Hematopoietic multipotent progenitor cell treated with erythropoietin and hydrocortisone succinate and interleukin-3 and kit ligand, for 4 days (in vitro differentiated cells): ENCODE results near the gene PCMT1.
A peak's percentile ranks its signal among the peaks of the same experiment; 100 is the strongest.
"Not testable (repeated sequence)": the region's sequence is repeated elsewhere in the genome, so short reads cannot be mapped to it uniquely, and the experiment has no call there.

Source experiments
- DNase-seq: peaks from one replicate; pipeline ENCODE4 v3.0.0-alpha.2; 2015

The PCMT1 gene

DNA sequence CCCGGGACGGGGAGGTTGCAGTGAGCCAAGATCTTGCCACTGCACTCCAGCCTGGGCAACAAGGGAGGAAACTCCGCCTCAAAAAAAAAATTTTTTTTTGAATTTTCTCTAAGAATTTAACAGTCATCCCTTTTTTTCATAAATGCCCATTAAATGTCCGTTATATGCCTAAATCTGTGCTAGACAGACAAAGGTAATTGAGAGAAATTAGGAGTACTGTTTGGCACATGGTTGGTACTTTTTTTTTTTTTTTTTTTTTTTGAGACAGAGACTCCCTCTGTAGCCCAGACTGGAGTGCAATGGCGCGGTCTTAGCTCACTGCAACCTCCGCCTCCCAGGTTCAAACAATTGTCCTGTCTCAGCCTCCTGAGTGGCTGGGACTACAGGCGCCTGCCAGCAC is 1.7 kb downstream of the PCMT1 start:
- DNase-seq = no peak

DNA sequence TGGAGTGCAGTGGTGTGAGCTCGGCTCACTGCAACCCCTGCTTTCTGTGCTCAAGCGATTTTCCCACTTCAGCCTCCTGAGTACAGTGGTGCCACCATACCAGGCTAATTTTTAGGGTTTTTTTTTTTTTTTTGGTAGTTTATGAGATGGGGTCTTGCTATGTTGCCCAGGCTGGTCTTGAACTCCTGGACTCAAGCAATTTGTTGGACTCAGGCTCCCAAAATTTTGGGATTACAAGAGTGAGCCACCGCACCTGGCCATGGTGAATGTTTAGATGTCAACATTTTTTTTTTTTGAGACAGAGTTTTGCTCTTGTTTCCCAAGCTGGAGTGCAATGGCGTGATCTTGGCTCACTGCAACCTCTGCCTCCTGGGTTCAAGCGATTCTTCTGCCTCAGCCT is 2.4 kb downstream of the PCMT1 start:
- not testable (repeated sequence) for DNase-seq

DNA sequence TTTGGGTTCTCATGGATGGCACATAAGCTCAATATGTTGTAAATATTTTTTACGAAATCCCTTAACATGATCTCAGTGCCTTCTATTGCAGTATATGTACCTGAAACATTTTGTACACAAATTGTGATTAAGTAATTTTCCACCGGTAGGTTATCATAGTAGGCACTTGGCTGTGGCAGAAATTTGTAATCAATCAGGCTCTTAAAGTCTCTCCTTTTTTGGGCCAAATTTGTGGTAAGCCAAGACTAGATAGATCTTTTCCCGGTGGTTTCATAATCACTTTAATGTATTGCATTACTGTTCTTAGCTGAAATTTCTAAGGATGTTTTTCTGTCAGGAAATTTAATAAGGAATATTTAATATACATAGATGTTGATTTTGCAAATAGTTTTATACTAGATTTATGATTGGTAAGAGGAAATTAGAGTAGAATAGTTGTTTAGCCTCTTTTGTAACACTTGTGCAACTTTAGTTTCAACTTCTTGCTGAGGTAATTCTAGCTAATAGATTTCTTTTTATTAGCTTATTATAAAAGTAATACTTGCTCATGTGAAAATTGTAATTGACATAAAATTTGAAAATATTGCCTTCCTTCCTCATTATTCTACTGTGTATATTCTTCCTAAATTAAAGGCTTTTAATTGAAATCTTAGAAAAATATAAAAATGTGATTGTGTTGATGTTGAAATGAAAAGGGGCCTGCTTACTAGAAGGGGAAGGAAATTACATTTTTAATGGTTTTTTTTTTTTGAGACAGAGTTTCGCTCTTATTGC is 3.2 kb downstream of the PCMT1 start:
- peak; percentile 47 for DNase-seq

DNA sequence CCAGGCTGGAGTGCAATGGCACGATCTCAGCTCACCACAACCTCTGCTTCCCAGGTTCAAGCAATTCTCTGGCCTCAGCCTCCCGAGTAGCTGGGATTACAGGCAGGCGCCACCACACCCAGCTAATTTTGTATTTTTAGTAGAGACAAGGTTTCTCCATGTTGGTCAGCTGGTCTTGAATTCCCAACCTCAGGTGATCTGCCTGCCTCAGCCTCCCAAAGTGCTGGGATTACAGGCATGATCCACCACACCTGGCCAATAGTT is 3.8 kb downstream of the PCMT1 start:
- DNase-seq = not testable (repeated sequence)

DNA sequence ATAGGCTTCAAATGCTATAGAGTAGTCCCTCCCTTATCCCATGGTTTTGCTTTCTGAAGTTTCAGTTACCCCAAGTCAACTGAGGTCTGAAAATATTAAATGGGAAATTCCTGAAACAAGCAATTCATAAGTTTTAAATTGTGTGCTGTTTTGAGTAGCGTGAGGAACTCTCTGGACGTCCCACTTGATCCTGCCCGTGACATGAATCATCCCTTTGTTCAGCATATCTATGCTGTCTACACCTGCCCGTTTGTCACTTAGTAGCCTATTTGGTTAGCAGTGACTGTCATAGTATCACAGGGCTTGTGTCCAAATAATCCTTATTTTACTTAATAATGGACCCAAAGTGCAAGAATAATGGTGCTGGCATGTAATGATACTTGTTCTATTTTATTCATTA is 5.0 kb downstream of the PCMT1 start:
- DNase-seq = no peak

DNA sequence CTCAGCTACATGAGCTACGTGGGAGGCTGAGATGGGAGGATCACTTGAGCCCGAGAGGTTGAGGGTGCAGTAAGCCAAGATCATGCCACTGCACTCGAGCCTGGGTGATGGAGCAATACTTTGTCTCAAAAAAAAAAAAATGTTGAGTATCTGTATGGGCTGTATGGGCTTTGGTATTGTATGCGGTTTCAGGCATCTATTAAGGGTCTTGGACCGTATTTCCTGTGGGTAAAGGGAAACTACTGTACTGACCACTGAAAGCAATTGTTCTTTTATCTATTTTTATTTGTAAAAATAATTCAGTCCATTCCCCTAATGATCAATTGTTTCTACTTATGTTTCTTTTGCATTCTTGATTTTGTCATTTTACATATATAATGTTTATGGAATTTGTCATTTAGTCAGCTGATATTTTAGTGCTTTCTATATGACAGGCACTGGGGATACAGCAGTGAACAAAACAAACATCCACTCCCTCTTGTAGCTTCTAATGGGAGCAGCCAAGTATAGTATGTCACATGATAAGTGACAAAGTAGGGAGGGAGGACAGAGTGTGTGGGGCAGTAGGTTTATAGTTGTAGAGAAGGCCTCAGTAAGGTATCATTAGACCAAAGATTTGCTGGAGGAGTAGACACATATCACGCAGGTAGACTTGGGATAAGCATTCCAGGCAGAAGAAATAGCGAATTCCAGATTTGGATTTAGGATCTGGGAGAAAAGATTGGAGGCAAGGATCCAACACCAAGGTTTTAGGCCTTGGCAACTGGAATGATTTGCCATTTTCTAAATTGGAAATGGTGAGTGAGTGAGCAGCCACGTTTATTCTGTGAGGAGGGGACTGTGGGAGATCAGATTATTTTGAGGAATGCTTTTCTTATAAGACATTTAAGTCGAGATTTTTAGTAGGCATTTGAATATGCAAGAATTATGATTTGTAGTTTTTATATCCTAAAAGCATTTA is 6.0 kb downstream of the PCMT1 start:
- DNase-seq = peak; percentile 28

DNA sequence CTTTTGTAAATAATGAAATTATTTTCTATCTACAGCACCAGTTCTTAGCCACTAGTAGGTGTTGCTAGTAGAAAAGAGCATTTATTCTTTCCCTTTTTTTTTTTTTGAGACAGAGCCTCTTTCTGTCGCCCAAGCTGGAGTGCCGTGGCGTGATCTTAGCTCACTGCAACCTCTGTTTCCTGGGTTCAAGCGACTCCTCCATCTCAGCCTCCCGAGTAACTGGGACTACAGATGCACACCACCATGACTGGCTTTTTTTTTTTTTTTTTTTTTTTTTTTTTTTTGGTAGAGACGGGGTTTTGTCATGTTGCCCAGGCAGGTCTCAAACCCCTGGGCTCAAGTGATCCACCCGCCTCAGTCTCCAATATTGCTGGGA is 6.7 kb downstream of the PCMT1 start:
- DNase-seq = no peak

DNA sequence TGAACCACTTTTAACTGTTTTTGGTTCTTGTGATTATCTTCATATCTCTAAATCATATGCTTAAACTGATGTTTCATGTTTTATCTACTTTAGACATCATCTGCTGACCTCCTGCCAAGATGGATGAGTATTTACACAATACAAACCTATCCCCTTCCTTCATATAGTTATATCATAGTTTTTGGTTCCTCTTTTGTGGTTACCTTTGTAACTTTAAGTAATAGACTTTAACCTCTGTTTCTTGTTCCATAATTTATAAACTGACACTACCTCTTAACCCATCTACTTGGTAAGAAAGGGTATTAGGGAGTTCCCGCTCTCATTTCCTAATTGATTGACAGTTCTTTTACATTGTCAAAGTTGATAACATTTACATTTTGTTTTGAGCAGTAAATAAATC is 11.9 kb downstream of the PCMT1 start:
- peak; percentile 85 for DNase-seq

DNA sequence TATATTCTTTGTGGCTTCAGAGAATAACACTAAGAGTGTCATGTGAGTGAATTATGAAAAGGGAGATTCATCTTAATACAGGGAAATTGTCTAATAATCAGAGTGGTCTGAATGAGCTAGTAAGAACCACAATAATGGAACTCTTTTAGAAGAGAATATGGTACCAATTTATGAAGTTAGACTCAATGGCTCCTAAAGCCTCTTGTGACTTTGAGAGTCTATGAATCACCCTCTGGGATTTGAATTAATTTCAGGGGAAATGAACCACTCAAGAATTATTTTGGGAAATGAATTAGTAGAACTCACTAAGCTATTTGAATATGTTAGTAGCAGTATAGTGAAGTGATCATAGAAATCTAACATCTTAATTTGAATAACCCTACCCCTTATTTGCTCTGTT is 14.3 kb downstream of the PCMT1 start:
- DNase-seq = no peak

DNA sequence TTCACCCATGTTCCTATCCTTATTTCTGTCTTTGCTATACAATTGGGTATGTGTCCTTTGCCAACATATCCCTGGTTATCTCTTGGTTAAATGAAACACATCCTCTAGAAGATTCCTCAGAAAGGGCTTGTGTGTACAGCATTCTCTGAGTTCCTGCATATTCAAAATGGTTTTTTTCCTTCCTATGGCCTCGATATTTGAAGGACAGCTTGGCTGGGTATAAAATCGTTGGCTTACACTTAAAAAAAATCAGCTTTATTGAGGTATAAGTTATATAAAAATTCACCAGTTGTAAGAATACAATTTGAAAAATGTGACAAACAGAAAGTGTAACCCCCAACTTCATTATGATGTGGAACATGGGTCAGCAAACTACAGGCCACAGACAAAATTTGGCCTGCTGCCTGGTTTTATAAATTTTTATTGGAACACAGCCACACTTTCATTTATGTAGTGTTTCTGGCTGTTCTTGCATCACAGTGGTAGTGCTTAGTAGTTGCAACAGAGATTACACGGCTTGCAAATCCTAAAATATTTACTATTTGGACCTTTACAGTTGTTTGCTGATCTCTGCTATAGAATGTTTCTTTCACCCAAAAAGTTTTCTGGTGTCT is 16.7 kb downstream of the PCMT1 start:
- DNase-seq = peak; percentile 38

DNA sequence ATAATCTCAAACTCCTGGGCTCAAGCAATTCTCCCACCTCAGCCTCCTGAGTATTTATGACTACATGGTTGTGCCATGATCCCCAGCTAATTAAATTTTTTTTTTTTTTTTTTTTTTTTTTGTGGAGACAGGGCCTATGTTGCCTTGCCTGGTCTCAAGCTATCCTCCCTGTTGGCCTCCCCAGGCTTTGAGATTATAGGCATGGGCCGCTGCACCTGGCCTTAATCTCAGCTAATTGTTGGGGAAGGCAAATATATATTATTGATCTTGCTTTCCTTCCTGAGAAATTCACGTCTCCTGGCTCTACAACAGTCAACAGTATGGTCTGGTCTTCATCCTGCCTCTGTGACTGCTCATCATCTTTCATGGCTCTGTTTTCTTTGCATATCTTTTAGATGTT is 20.1 kb downstream of the PCMT1 start:
- no peak for DNase-seq

DNA sequence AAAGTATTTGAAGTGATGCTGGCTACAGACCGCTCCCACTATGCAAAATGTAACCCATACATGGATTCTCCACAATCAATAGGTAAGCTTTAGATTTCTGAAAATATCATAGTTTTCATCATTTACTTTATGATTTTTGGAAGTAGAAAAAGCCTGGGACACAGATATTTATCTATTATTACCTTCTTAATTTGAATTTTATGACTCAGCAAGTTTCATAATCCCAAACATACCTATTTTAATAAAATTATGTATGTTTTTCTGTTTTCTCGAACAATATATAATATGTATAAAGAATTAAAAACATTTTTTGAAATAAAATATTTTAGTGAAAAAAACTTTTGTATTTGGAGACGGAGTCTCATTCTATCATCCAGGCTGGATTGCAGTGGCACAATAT is 21.6 kb downstream of the PCMT1 start:
- DNase-seq = no peak

DNA sequence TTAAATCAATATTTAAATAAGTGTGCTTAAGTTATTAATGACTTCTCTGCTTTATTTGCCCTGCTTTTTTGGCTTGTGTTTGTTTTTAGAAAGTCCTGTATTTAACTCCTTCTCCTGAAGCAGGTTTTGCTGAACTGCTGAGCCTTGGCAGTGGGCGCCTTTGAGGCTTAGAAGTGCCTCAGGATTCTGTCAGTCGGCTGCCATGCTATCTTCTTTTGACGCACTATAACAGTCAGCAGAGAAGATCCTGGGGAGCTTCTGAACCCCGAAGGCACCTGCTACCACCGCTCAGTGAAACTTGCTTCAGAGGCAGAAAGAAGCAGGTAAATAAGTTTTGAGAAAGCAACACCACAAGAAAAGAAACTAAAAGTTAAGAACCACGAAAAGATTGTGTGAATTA is 22.4 kb downstream of the PCMT1 start:
- DNase-seq = no peak

DNA sequence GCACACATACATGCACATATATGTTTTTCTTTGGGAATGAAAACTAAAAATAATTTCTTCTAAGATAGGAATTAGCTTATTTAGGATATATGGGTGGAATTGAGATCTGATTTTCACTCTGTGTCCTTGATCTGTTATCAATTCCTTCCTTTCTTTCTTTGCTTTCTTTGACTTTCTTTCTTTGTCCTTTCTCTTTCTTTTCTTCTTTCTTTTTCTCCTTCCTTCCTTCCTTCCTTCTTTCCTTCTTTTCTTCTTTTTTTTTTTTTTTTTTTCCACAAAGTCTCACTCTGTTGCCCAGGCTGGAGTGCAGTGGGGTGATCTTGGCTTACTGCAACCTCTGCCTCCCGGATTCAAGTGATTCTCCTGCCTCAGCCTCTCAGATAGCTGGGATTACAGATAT is 28.1 kb downstream of the PCMT1 start:
- no peak for DNase-seq

DNA sequence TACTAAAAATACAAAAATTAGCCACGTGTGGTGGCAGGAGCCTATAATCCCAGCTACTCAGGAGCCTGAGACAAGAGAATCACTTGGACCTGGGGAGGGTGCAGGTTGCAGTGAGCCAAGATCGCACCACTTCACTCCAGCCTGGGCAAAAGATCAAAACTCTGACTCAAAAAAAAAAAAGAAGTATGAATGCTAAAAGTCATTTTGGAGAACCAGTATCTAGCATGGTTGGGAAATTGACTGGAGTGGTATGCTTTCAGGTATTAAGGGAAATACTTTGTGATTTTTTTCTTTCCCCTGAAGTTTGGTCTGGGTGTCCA is 30.1 kb downstream of the PCMT1 start:
- no peak for DNase-seq

DNA sequence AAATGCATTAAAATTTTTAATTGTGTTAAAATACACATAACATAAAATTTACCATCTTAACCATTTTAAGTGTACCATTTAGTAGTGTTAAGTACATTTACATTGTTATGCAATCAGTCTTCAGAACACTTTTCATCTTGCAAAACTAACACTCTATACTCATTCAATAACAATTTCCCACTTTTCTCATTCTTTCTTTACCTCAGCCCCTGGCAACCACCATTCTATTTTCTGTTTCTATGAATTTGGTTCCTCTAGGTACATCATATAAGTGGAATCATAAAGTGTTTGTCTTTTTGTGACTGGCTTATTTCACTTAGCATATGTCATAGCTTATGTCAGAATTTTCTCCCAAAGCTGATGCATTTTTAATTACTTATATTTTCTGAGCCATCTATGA is 32.2 kb downstream of the PCMT1 start:
- DNase-seq = no peak

DNA sequence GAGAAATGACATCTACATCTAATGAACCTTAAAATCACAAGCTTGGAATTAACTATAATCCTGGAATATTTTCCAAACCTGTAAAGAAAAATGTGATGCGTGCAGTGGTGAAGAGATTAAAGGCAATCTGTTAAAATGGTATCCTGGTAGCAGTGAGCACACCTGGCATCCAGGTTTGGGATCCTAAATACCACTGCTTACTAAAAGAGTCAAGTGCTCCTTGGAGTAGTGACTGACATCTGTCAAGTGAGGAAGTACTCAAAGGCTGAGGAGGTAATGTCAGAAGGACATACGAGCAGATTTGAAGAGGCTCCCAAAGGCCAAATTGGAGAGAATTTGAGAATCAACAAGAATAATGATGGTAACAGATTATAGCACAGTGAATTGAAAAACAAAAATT is 32.8 kb downstream of the PCMT1 start:
- DNase-seq = no peak

DNA sequence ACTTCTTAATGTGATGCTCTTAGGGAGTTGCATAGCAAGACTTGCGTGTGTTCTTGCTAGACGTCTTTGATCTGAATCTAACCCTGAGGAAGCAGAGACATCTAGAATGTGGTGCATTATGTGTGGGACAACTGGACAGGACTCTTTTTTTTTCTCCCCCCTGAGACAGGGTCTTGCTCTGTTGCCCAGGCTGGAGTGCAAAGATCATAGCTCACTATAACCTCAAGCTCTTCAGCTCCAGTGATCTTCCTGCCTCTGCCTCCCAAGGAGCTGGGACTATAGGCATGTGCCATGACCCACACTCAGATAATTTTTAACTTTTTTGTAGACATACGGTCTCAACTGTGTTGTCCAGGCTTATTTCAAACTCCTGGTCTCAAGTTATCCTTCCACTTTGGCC is 34.0 kb downstream of the PCMT1 start:
- DNase-seq = no peak

DNA sequence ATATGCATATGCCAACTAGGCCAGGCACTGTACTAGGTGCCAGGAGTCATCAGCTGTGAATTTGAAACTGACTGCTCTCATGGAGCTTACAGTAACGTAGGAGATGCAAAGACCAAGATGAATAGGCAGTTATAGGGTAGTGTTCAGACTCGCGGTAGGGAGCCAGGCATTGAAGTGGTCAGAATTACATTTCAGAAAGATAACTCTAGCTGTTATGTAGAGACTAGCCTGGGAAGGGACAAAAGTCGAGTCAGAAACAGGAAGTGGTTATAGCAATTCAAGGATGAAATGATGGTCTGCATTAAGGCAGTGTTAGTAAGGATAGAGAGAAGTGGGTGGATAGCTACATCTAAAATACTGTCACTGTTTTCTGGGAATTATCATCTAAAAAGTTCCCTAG is 56.6 kb downstream of the PCMT1 start:
- DNase-seq = peak; percentile 62

DNA sequence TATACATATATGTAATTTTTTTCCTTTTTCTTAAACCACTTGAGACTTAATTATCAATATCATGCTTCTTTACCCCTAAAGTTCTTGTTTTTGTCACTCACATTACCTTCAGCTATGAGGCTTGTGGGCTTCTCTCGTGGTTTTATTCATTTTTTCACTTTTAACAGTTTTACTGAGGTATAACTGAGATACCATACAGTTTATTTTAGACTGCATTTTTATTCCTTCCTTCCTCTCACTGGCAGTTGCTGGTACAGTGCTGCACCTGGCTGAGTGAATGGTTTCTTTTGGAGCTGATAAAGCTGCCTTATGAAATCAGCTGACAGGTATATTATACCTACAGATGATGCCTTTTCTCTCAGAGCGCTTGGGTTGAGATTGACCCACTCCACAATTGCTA is 60.3 kb downstream of the PCMT1 start:
- DNase-seq = no peak

DNA sequence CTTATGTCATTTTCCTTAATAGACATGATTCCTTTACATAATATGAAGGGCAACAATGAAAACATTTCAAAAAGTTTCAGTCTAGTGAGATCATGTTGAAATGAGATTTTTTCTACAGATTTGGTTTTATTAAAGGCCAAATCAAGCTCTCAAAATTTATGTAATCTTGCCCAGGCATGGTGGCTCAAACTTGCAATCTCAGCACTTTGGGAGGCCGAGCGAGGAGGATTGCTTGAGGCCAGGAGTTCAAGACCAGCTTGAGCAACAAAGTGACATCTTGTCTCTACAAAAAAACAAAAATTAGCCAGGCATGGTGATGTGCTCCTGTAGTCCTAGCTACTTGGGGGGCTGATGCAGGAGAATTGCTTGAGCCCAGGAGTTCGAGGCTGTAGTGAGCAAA is 63.8 kb downstream of the PCMT1 start:
- DNase-seq = no peak

DNA sequence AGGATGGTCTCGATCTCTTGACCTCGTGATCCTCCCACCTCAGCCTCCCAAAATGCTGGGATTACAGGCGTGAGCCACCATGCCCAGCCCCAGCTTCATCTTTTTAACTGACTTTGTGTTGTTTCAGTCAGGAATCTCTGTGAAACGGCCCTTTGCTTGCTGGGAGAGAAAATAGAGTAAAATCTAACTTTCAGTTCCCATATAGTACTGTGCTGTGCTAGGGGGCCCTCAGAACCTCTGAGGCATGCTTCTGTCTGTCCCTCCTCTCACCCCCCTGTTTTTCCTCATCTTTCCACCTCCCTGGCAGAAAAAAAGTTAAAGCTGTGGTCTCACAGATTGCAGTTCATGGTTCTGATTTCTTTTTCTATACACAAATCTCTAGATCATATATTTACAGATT is 66.2 kb downstream of the PCMT1 start:
- DNase-seq = no peak

DNA sequence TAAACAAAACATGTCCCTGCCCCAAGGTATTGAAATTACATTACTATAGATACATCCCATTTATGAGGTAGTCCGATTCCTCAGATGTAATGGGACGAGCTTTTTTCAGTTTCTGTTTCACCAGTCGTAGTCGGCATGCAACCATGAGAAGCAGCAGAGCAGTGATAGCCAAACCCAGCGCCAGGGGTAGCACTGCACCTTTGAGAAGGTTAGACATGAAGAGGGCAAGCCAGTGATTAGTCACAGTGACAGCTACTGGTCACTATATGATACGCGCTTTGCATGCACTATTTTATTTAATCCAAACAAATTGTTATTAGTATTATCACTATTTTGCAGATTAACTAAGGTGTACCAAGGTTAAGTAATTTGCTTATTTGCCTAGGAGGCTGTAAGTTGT is 71.0 kb downstream of the PCMT1 start:
- DNase-seq = peak; percentile 13

DNA sequence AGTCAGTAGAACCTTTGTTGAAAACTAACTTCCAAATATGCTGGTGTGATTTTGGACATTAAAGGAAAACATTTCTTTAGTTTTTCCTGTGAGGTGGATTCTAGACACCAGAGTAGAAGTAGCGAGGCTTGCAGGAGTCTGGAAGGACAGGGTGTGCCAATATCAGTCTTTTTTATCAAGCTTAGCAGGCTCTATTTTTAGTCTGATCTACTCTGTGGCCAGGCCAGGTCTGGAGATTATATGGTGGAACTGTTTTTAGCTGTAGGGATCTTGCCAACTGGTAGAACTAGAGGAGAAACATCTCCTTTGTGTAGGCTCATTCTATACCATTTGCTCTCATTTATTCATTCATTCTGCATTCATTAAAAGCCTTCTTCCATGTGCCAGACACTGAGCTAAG is 72.0 kb downstream of the PCMT1 start:
- DNase-seq = peak; percentile 24
